Choroid plexus epithelial cell (primary cell): ENCODE measurements around the gene ZNF280B.
A peak's percentile ranks its signal among the peaks of the same experiment; 100 is the strongest.

ENCODE experiments used
- DNase-seq: peaks from one replicate; pipeline ENCODE4 v3.0.0-alpha.2; 2010; ENCODE audit warnings: low read depth
- H3K4me3 ChIP-seq: 2 replicates; pipeline ENCODE4 v1.5.1; 2011; ENCODE audit warnings: low read depth, mild to moderate bottlenecking, control low read depth, low read length, moderate library complexity
- CTCF ChIP-seq: conservative IDR thresholded peaks from 2 replicates; pipeline ENCODE4 v1.5.1; 2011; ENCODE audit warnings: low read depth, mild to moderate bottlenecking, control low read depth, inconsistent platforms, low read length, moderate library complexity

Gene ZNF280B

DNA sequence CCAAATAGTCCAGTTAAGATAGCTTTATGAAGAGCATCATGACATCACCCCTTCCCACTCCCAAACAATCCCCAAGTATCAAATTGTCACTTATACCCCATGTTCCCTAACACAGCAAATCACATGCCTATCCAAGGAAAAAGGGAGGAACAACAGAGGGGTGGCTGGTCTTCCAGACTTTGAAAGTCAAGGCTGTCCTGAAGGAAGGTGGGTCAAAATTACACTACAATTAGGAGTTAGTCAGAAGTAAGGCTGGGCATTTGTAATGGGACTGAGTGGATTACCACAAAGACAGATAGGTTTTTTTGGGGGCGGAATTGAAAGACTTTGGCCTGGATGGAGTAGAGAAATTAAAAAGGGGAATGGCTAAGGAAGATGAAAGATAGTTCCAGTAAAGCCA lies 44.6 kb upstream of the ZNF280B start:
- TF ChIP-seq CTCF: no peak

DNA sequence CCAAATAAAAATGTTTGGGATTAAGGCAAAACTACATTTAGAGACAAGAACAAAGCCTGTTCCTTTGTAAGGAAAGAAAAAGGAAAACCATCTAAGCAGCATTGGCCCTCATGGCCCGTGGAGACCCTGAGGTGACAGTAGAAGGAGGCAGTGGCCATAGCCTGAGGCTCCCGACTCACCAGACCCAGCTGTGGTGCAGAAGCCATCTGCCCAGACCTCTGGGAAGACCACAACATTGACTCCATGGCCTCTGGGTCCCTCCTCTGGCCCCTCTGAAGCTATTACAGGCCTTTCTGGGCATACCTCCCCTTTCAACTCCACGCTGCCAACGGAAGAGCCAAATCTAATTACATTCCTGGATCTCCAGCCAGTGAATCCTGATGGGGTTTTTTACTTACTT lies 44.1 kb upstream of the ZNF280B start:
- TF ChIP-seq CTCF: no peak
- no peak overlapping the region for H3K4me3 ChIP-seq
- DNase-seq: peak; percentile 14

More for the DNA sequence above, 44.6 kb upstream of the ZNF280B start:
- no peak overlapping the region for H3K4me3 ChIP-seq
- no peak for DNase-seq

- DNase-seq: no peak
- no peak for TF ChIP-seq CTCF
Observed at GRCh38 chr22:22550789-22551434, 42.4 kb upstream of the ZNF280B start.

GRCh38 chr22:22548910-22549309 lies 40.4 kb upstream of the ZNF280B start:
- no peak for TF ChIP-seq CTCF
- no peak overlapping the region for H3K4me3 ChIP-seq
- DNase-seq: no peak

More at GRCh38 chr22:22550789-22551434, 42.4 kb upstream of the ZNF280B start:
- no peak overlapping the region for H3K4me3 ChIP-seq

- no peak for DNase-seq
- no peak for TF ChIP-seq CTCF
Observed at GRCh38 chr22:22548317-22548716, 39.8 kb upstream of the ZNF280B start.

DNA sequence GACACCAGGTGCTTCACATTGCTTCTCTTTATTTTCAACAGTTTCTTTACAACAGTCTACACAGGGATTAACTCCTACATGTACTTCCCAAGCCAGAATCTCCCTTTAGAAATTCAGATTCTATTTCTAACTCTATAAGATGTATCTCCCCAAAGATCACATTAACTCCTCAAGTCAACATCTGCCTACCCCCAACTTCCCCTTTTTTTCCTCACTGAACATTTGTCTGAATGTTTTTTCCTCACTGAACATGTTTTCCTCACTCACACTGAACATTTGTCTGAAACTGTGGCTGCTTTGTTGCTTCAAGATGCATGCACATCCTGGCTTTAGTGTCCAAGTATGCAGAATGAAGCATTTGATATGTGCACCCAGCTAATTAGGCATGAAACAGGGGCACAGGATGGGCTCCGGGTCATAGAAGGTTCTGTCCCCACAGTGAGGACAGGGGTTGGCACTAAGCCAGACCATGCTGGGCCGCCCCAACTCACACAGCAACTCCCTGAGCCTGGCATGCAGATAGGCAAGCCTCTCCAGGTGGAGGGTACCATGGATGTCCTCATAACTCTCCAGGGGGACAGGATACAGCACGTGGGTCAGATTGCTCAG lies 39.3 kb upstream of the ZNF280B start:
- DNase-seq: no peak
- no peak for TF ChIP-seq CTCF
- no peak overlapping the region for H3K4me3 ChIP-seq

More at GRCh38 chr22:22548317-22548716, 39.8 kb upstream of the ZNF280B start:
- no peak overlapping the region for H3K4me3 ChIP-seq

DNA sequence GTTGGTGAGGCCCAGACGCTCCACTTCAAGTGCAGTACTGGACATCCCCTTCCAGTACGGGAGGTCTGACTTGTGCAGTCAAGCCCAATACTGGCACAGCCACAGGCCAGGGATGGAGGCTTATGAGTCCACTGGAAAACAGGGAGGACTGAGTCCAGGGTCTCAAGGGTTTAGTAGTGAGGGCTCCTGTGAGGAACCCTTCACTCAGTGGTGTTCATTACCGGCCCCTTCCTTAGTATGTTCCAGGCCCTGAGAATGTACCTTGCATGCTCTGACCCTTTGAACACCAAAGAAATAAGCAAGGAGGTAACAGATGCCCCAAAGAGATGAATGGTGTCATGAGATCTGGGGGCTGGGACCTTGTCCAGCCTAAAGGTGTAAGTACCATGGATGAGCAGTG lies 38.7 kb upstream of the ZNF280B start:
- no peak for TF ChIP-seq CTCF
- no peak for DNase-seq
- H3K4me3 ChIP-seq: no peak overlapping the region
